Activated CD4-positive, alpha-beta T cell treated with anti-CD3 and anti-CD28 coated beads, Interleukin-2, amount 10 ng/mL, durations not matched to agents 7 days and 5 days (primary cell): ENCODE data around the gene CRLF3. TPM values are rescaled to one million over a fixed set of nuclear protein-coding genes. Genes with fewer than 3 reads are reported as not detected.

Experiments used
- total RNA-seq, 2 experiments: library from RNA; stranded (reverse); gene quantifications; one replicate each; pipeline ENCODE4 v1.2.3, GENCODE V29; 2021

CRLF3 gene
- total RNA-seq, 2 experiments from 2014 or later, result 68.6 to 68.8 TPM

Other genes starting within 250 kb of the CRLF3 start
- 10 to 100 TPM; 27.1 to 33.2 TPM for gene ATAD5, start 7.3 kb upstream of the CRLF3 start, total RNA-seq
- 10 to 100 TPM; 14.4 to 17.4 TPM for gene TEFM, start 81.5 kb upstream of the CRLF3 start, total RNA-seq
- 1 to 10 TPM in 1 of 2 experiments, under 1 TPM in 1; 0.65 to 1.1 TPM for gene ADAP2, start 97.3 kb upstream of the CRLF3 start, total RNA-seq
- 1 to 10 TPM; 6.1 to 6.9 TPM for gene RNF135, start 146.3 kb upstream of the CRLF3 start, total RNA-seq